GM19438 (cell line): ENCODE measurements around the gene FBXL7.

Experiments
- ATAC-seq: cut with Tn5 transposase; IDR thresholded peaks from one replicate; pipeline ENCODE4 v1.9.1; 2021; ENCODE audit warnings: low read depth; ENCODE audit not compliant: unreplicated experiment

Gene FBXL7

GRCh38 chr5:15499528-15500324 is at the start of gene FBXL7:
Gene FBXL7 (plus strand): TSS chr5:15500180.
- ATAC-seq = no peak

- ATAC-seq = no peak
Observed at GRCh38 chr5:15450473-15450872, 49.5 kb upstream of the FBXL7 start.

- no peak for ATAC-seq
Observed at GRCh38 chr5:15450949-15451348, 49.0 kb upstream of the FBXL7 start.

- no peak for ATAC-seq
Observed at GRCh38 chr5:15452030-15452429, 48.0 kb upstream of the FBXL7 start.

GRCh38 chr5:15452781-15453180 is 47.2 kb upstream of the FBXL7 start:
- no peak for ATAC-seq

GRCh38 chr5:15459200-15459599 is 40.8 kb upstream of the FBXL7 start:
- ATAC-seq = no peak

- no peak for ATAC-seq
Observed at GRCh38 chr5:15463231-15463980, 36.6 kb upstream of the FBXL7 start.

GRCh38 chr5:15472116-15472515 is 27.9 kb upstream of the FBXL7 start:
- ATAC-seq = no peak

GRCh38 chr5:15474143-15474719 is 25.7 kb upstream of the FBXL7 start:
- no peak for ATAC-seq

GRCh38 chr5:15475367-15475766 is 24.6 kb upstream of the FBXL7 start:
- ATAC-seq = no peak

- ATAC-seq = no peak
Observed at GRCh38 chr5:15476977-15477376, 23.0 kb upstream of the FBXL7 start.

GRCh38 chr5:15480436-15480835 is 19.5 kb upstream of the FBXL7 start:
- no peak for ATAC-seq

- no peak for ATAC-seq
Observed at GRCh38 chr5:15483351-15484097, 16.5 kb upstream of the FBXL7 start.

GRCh38 chr5:15487228-15487627 is 12.8 kb upstream of the FBXL7 start:
- no peak for ATAC-seq

GRCh38 chr5:15489571-15490235 is 10.3 kb upstream of the FBXL7 start:
- ATAC-seq = no peak

GRCh38 chr5:15492545-15492944 is 7.4 kb upstream of the FBXL7 start:
- no peak for ATAC-seq

- no peak for ATAC-seq
Observed at GRCh38 chr5:15493501-15493900, 6.5 kb upstream of the FBXL7 start.

GRCh38 chr5:15495026-15495425 is 5.0 kb upstream of the FBXL7 start:
- ATAC-seq = no peak

GRCh38 chr5:15496886-15497285 is 3.1 kb upstream of the FBXL7 start:
- no peak for ATAC-seq

- ATAC-seq = no peak
Observed at GRCh38 chr5:15500325-15501001, 483 bp downstream of the FBXL7 start.
